GM13977 (cell line): ENCODE results near the gene LGR6.

Experiments
- DNase-seq: peaks from one replicate; pipeline ENCODE4 v3.0.0; 2012; ENCODE audit warnings: low spot score
- in situ Hi-C: fragments of 300-500 bp; cut with MboI; formaldehyde crosslinking; loops from one replicate; pipeline ENCODE4 v1.12.0; 2022; ENCODE audit warnings: low sequenced_read_pairs, low pct_unique_long_range_greater_than_20kb, mixed read lengths, inconsistent platforms; ENCODE audit not compliant: unreplicated experiment
- TF ChIP-seq, protein P1 (sequence below): IDR thresholded peaks from 2 replicates; pipeline ENCODE4 v1.5.1; 2012; ENCODE audit warnings: mild to moderate bottlenecking, control low read depth; ENCODE audit not compliant: insufficient read depth; ENCODE audit errors: extremely low read depth, missing control alignments

The LGR6 gene

DNA sequence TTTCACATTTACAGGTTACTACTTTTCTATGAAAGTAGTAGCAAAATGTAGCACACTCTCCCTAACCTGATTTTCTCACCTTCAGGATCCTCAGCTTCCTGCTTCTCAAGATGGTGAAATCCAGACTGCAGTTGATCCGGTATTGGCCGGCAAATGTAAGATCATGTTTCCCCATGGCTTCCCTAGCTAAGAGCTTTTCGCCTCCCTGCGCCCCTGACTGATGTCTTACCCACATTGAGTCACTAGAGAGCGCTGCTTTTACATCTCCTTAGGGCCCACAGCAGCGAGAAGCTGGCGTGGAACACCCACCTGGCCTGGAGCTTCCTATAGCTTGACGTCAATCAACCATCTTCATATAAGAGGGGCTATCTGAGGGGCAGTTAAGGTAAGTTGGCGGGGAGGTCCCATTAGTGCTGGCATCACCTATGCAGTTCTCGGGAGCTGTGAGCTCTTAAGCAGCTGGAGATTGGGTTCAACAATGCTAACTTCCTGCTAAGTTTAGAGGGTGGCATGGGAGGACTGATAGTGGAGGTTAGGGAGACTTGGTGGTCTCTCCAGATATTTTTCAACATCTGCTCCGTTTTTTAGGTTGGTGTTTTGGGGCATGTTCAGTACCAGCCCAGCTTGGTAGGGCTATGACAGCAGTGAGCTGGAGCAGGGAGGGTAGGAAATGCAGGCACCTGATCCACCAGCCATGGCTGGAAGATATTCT, 38.7 kb upstream of the LGR6 start:
- TF ChIP-seq, protein P1, sequence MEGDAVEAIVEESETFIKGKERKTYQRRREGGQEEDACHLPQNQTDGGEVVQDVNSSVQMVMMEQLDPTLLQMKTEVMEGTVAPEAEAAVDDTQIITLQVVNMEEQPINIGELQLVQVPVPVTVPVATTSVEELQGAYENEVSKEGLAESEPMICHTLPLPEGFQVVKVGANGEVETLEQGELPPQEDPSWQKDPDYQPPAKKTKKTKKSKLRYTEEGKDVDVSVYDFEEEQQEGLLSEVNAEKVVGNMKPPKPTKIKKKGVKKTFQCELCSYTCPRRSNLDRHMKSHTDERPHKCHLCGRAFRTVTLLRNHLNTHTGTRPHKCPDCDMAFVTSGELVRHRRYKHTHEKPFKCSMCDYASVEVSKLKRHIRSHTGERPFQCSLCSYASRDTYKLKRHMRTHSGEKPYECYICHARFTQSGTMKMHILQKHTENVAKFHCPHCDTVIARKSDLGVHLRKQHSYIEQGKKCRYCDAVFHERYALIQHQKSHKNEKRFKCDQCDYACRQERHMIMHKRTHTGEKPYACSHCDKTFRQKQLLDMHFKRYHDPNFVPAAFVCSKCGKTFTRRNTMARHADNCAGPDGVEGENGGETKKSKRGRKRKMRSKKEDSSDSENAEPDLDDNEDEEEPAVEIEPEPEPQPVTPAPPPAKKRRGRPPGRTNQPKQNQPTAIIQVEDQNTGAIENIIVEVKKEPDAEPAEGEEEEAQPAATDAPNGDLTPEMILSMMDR, result peak; percentile 71
- in situ Hi-C loops, result no loop called here
- no peak for DNase-seq

- in situ Hi-C loops, result no loop called here
- DNase-seq, result no peak
- TF ChIP-seq, protein P1, result no peak
Observed at GRCh38 chr1:202155478-202156021, 38.0 kb upstream of the LGR6 start.

GRCh38 chr1:202156590-202156989, 37.0 kb upstream of the LGR6 start:
- in situ Hi-C loops, result no loop called here
- no peak for DNase-seq
- TF ChIP-seq, protein P1, result no peak

- DNase-seq, result no peak
- in situ Hi-C loops, result no loop called here
- TF ChIP-seq, protein P1, result no peak
Observed at GRCh38 chr1:202157945-202158344, 35.7 kb upstream of the LGR6 start.

GRCh38 chr1:202158810-202159533, 34.6 kb upstream of the LGR6 start:
- TF ChIP-seq, protein P1, result peak; percentile 67
- in situ Hi-C loops, result no loop called here
- DNase-seq, result no peak

GRCh38 chr1:202159534-202160371, 33.8 kb upstream of the LGR6 start:
- in situ Hi-C loops, result no loop called here
- DNase-seq, result peak; percentile 57

More at GRCh38 chr1:202159534-202160371, 33.8 kb upstream of the LGR6 start:
- TF ChIP-seq, protein P1, result no peak
